DND-41 (cell line): Measurements from ENCODE around the gene FGD1.

Experiments used
- ATAC-seq: fragments of 200-7000 bp; cut with Tn5 transposase; 3 replicates; pipeline ENCODE4 v1.9.1; 2021; ENCODE audit warnings: low read depth; ENCODE audit not compliant: insufficient read depth
- DNase-seq: peaks from one replicate; pipeline ENCODE4 v3.0.0-alpha.2; 2020
- H2AFZ ChIP-seq: 2 replicates; pipeline ENCODE4 v1.6.0; 2012; ENCODE audit warnings: low read depth, low read length
- H3K27ac ChIP-seq: 2 replicates; pipeline ENCODE4 v1.5.1; 2012; ENCODE audit warnings: low read length, inconsistent platforms
- H3K27me3 ChIP-seq: fragments of 200-600 bp; sonication (generic); 2 replicates; pipeline ENCODE4 v1.6.0; 2012; ENCODE audit warnings: low read length, mild to moderate bottlenecking, inconsistent platforms; ENCODE audit not compliant: insufficient read depth, poor library complexity
- H3K36me3 ChIP-seq: 2 replicates; pipeline ENCODE4 v1.5.1; 2012; ENCODE audit warnings: low read length, inconsistent platforms; ENCODE audit not compliant: insufficient read depth
- H3K4me1 ChIP-seq: 2 replicates; pipeline ENCODE4 v1.5.1; 2012; ENCODE audit warnings: mild to moderate bottlenecking, low read length; ENCODE audit not compliant: insufficient read depth
- H3K4me2 ChIP-seq: 2 replicates; pipeline ENCODE4 v1.6.0; 2012; ENCODE audit warnings: mild to moderate bottlenecking, moderate library complexity, low read length, inconsistent platforms; ENCODE audit not compliant: insufficient read depth
- H3K4me3 ChIP-seq, 2 experiments: fragments of 200-600 bp in 1 of 2; shearing (Covaris generic) in 1 of 2; 2 replicates each; pipeline ENCODE4 v1.5.1; 2012 to 2016; ENCODE audit warnings: inconsistent platforms in 2 of 2, low read length in 2 of 2, mild to moderate bottlenecking in 2 of 2, low read depth in 1 of 2, moderate library complexity in 1 of 2
- H3K79me2 ChIP-seq: 2 replicates; pipeline ENCODE4 v1.6.0; 2012; ENCODE audit warnings: low read length, inconsistent platforms; ENCODE audit not compliant: insufficient read depth
- H3K9ac ChIP-seq: 2 replicates; pipeline ENCODE4 v1.6.0; 2012; ENCODE audit warnings: low read depth, mild to moderate bottlenecking, inconsistent platforms, low read length, moderate library complexity
- H3K9me3 ChIP-seq: 2 replicates; pipeline ENCODE4 v1.5.1; 2012; ENCODE audit warnings: low read length, moderate library complexity, mild to moderate bottlenecking, inconsistent platforms; ENCODE audit not compliant: insufficient read depth, severe bottlenecking
- H4K20me1 ChIP-seq: 2 replicates; pipeline ENCODE4 v1.6.0; 2012; ENCODE audit warnings: low read length; ENCODE audit not compliant: insufficient read depth
- CTCF ChIP-seq: IDR thresholded peaks from 2 replicates; pipeline ENCODE4 v1.5.1; 2012; ENCODE audit warnings: borderline replicate concordance, low read length, moderate library complexity, mild to moderate bottlenecking; ENCODE audit not compliant: poor library complexity, severe bottlenecking; ENCODE audit errors: extremely low read depth
- EZH2 ChIP-seq: IDR thresholded peaks from 3 replicates; pipeline ENCODE4 v1.6.1; 2012; ENCODE audit warnings: borderline replicate concordance, low read depth, mild to moderate bottlenecking, moderate library complexity, low read length, inconsistent platforms; ENCODE audit not compliant: severe bottlenecking

The FGD1 gene

GRCh38 chrX:54452920-54453319 is 43.1 kb downstream of the FGD1 start:
- Histone ChIP-seq H3K4me3 (no peak overlapping the region), H3K79me2 (no peaks in the 10 kb centered on the region), H3K36me3 (no peaks in the 10 kb centered on the region), H3K27ac (no peak overlapping the region), H3K27me3 (no peaks in the 10 kb centered on the region), H3K4me2 (no peak overlapping the region), H3K9ac (no peak overlapping the region), H4K20me1 (no peaks in the 10 kb centered on the region), H2AFZ (no peak overlapping the region), H3K9me3 (no peaks in the 10 kb centered on the region), H3K4me1 (no peaks in the 10 kb centered on the region)
- ATAC-seq (0 out of 3 replicates have a peak, but pooled peaks have one; percentile 42), DNase-seq (peak; percentile 5)
- TF ChIP-seq CTCF (peak; percentile 30), EZH2 (no peak)

- Histone ChIP-seq H3K79me2 (no peaks in the 10 kb centered on the region), H4K20me1 (no peaks in the 10 kb centered on the region), H3K9me3 (no peaks in the 10 kb centered on the region), H3K36me3 (peaks cover 5% of the 10 kb centered on the region), H3K4me3 (no peak overlapping the region), H3K4me1 (no peaks in the 10 kb centered on the region), H3K27ac (no peak overlapping the region), H3K27me3 (no peaks in the 10 kb centered on the region), H3K4me2 (no peak overlapping the region), H2AFZ (no peak overlapping the region), H3K9ac (no peak overlapping the region)
- ATAC-seq (no peak), DNase-seq (no peak)
- no peak for TF ChIP-seq EZH2
- no peak for TF ChIP-seq CTCF
Measured at GRCh38 chrX:54449929-54450328, 46.1 kb downstream of the FGD1 start.

- Histone ChIP-seq H3K4me3 (no peak overlapping the region), H3K9me3 (no peaks in the 10 kb centered on the region), H3K36me3 (peaks cover 26% of the 10 kb centered on the region), H3K27ac (no peak overlapping the region), H3K4me2 (no peak overlapping the region), H3K27me3 (no peaks in the 10 kb centered on the region), H3K4me1 (peaks cover 7% of the 10 kb centered on the region), H3K79me2 (peaks cover 13% of the 10 kb centered on the region), H4K20me1 (peaks cover 15% of the 10 kb centered on the region; the same call in 1 of the 2 replicates), H2AFZ (no peak overlapping the region), H3K9ac (no peak overlapping the region)
- ATAC-seq (peak; percentile 65), DNase-seq (peak; percentile 4)
- no peak for TF ChIP-seq EZH2
- TF ChIP-seq CTCF, result peak; percentile 47
Measured at GRCh38 chrX:54447461-54447860, 48.6 kb downstream of the FGD1 start.

GRCh38 chrX:54446084-54446483 is 50.0 kb downstream of the FGD1 start:
- ATAC-seq, result no peak
- Histone ChIP-seq H3K36me3 (peaks cover 26% of the 10 kb centered on the region), H3K4me1 (peaks cover 21% of the 10 kb centered on the region), H3K4me3 (no peak overlapping the region), H3K27me3 (no peaks in the 10 kb centered on the region), H3K9me3 (no peaks in the 10 kb centered on the region), H3K9ac (no peak overlapping the region), H3K27ac (no peak overlapping the region), H3K4me2 (no peak overlapping the region), H3K79me2 (peaks cover 27% of the 10 kb centered on the region), H4K20me1 (peaks cover 28% of the 10 kb centered on the region; the same call in 1 of the 2 replicates), H2AFZ (no peak overlapping the region)
- DNase-seq, result no peak
- no peak for TF ChIP-seq CTCF
- no peak for TF ChIP-seq EZH2
